PC-9 (cell line): ENCODE results near the gene SEL1L3. TPM values are rescaled to one million over a fixed set of nuclear protein-coding genes. Genes with fewer than 3 reads are reported as not detected.

Experiments used
- BruUV-seq: library from RNA; stranded (reverse); fragments of 400-500 nt; replicated peaks from 2 replicates; lab custom pipeline; 2021; lab: Mats Ljungman, UMichigan
- CTCF ChIA-PET: fragments of 300-600 bp; sonication (Branson Sonifier 250); formaldehyde crosslinking; loops from one replicate; lab custom pipeline; 2022; ENCODE audit warnings: antibody characterized with exemption; lab: Charles Lee
- POLR2A ChIA-PET: fragments of 300-600 bp; sonication (Branson Sonifier 250); formaldehyde crosslinking; loops from one replicate; lab custom pipeline; 2022; ENCODE audit warnings: antibody characterized with exemption; ENCODE audit not compliant: unreplicated experiment; lab: Charles Lee
- DNase-seq, 2 experiments: peaks; one replicate each; pipeline versions ENCODE4 v3.0.0 to v3.0.0-alpha.2; 2015 to 2022; ENCODE audit warnings: mixed read lengths in 1 of 2
- H2AFZ ChIP-seq: fragments of 200-600 bp; sonication (generic); 2 replicates; pipeline ENCODE4 v1.8.1; 2017; ENCODE audit warnings: antibody characterized with exemption
- H3F3A ChIP-seq: fragments of 200-600 bp; sonication (generic); 2 replicates; pipeline ENCODE4 v1.8.1; 2017; ENCODE audit warnings: antibody characterized with exemption, mild to moderate bottlenecking, low read depth; ENCODE audit not compliant: insufficient read depth
- H3K27ac ChIP-seq: fragments of 200-600 bp; sonication (generic); 2 replicates; pipeline ENCODE4 v1.6.1; 2016; ENCODE audit warnings: mixed run types
- H3K27me3 ChIP-seq: fragments of 200-600 bp; sonication (generic); 2 replicates; pipeline ENCODE4 v1.6.1; 2016; ENCODE audit warnings: low read depth, mixed run types; ENCODE audit not compliant: insufficient read depth
- H3K36me3 ChIP-seq: fragments of 200-600 bp; sonication (generic); 2 replicates; pipeline ENCODE4 v1.6.1; 2016; ENCODE audit warnings: low read depth, mixed run types
- H3K4me1 ChIP-seq: fragments of 200-600 bp; sonication (generic); replicated peaks from 2 replicates; pipeline ENCODE4 v1.6.1; 2016; ENCODE audit warnings: mixed run types; ENCODE audit not compliant: insufficient read depth
- H3K4me2 ChIP-seq: fragments of 200-600 bp; sonication (generic); 2 replicates; pipeline ENCODE4 v1.6.1; 2017; ENCODE audit warnings: mixed run types
- H3K4me3 ChIP-seq: fragments of 200-600 bp; sonication (generic); 2 replicates; pipeline ENCODE4 v1.6.1; 2016; ENCODE audit warnings: mixed run types
- H3K79me2 ChIP-seq: fragments of 200-600 bp; sonication (generic); 2 replicates; pipeline ENCODE4 v1.6.1; 2017; ENCODE audit warnings: low read depth, mixed run types
- H3K9me2 ChIP-seq: fragments of 200-600 bp; sonication (generic); 2 replicates; pipeline ENCODE4 v1.8.1; 2017; ENCODE audit warnings: mild to moderate bottlenecking; ENCODE audit not compliant: insufficient read depth
- H3K9me3 ChIP-seq: fragments of 200-600 bp; sonication (generic); 2 replicates; pipeline ENCODE4 v1.8.1; 2016; ENCODE audit warnings: low read depth; ENCODE audit not compliant: insufficient read depth
- H4K20me1 ChIP-seq: fragments of 200-600 bp; sonication (generic); 2 replicates; pipeline ENCODE4 v1.8.1; 2017; ENCODE audit not compliant: insufficient read depth
- CTCF ChIP-seq: fragments of 200-600 bp; sonication (generic); conservative IDR thresholded peaks from 2 replicates; pipeline ENCODE4 v1.6.1; 2017; ENCODE audit warnings: mixed run types, antibody characterized with exemption, mild to moderate bottlenecking, moderate library complexity
- EZH2 ChIP-seq: fragments of 200-600 bp; sonication (generic); IDR thresholded peaks from 2 replicates; pipeline ENCODE4 v1.8.0; 2017; ENCODE audit warnings: antibody characterized with exemption, low read depth
- intact Hi-C: fragments of 100-400 bp; cut with micrococcal nuclease; formaldehyde crosslinking; loops from one replicate; pipeline ENCODE4 v1.10.0; 2022; ENCODE audit not compliant: unreplicated experiment
- total RNA-seq: library from RNA; stranded (reverse); gene quantifications from 2 replicates; pipeline ENCODE4 v1.2.3, GENCODE V29; 2021

The SEL1L3 gene
- total RNA-seq, 1 experiment from 2014 or later, result 79.2 TPM

GRCh38 chr4:25844961-25845712, 17.7 kb downstream of the SEL1L3 start:
- no TSS peak for BruUV-seq
- intact Hi-C loops, result no loop called here

GRCh38 chr4:25843340-25844097, 19.3 kb downstream of the SEL1L3 start:
- H3K9me2 ChIP-seq, result no peaks in the 10 kb centered on the region
- no peaks in the 10 kb centered on the region for H3K27me3 ChIP-seq
- no peaks in the 10 kb centered on the region for H3K79me2 ChIP-seq
- H3K4me1 ChIP-seq, result no peaks in the 10 kb centered on the region
- intact Hi-C loops, result no loop called here
- DNase-seq, result no peak
- H3F3A ChIP-seq, result no peaks in the 10 kb centered on the region
- no peak overlapping the region for H3K27ac ChIP-seq
- no peaks in the 10 kb centered on the region; the same call in 1 of the 2 replicates for H4K20me1 ChIP-seq
- TF ChIP-seq CTCF (no peak), EZH2 (no peak)
- no peak overlapping the region for H3K4me3 ChIP-seq
- ChIA-PET POLR2A (interaction anchor here (0.6 kb wide), 1 partner anchor 337 kb away, joined by 3 read pairs; no protein-coding TSS in a partner anchor), CTCF (no interaction called here)
- H3K36me3 ChIP-seq, result no peaks in the 10 kb centered on the region; the same call in 1 of the 2 replicates
- H2AFZ ChIP-seq, result no peak overlapping the region
- no peaks in the 10 kb centered on the region for H3K9me3 ChIP-seq
- BruUV-seq, result no TSS peak
- no peak overlapping the region for H3K4me2 ChIP-seq

More at GRCh38 chr4:25844961-25845712, 17.7 kb downstream of the SEL1L3 start:
- ChIA-PET CTCF (no interaction called here), POLR2A (no interaction called here)
- no peaks in the 10 kb centered on the region for H3F3A ChIP-seq
- H3K4me3 ChIP-seq, result no peak overlapping the region
- no peaks in the 10 kb centered on the region for H3K4me1 ChIP-seq
- H4K20me1 ChIP-seq, result no peaks in the 10 kb centered on the region; the same call in 1 of the 2 replicates
- H3K4me2 ChIP-seq, result no peak overlapping the region
- H3K79me2 ChIP-seq, result 0 out of 2 replicates have a peak, but pooled peaks cover 2% of the 10 kb centered on the region
- no peaks in the 10 kb centered on the region; the same call in 1 of the 2 replicates for H3K36me3 ChIP-seq
- no peak for DNase-seq
- H3K27ac ChIP-seq, result no peak overlapping the region
- H3K9me2 ChIP-seq, result no peaks in the 10 kb centered on the region
- H3K9me3 ChIP-seq, result no peaks in the 10 kb centered on the region
- no peak overlapping the region for H2AFZ ChIP-seq
- TF ChIP-seq CTCF (no peak), EZH2 (no peak)
- H3K27me3 ChIP-seq, result no peaks in the 10 kb centered on the region

- H3K4me3 ChIP-seq, result no peak overlapping the region
- no peaks in the 10 kb centered on the region for H3K79me2 ChIP-seq
- ChIA-PET CTCF (no interaction called here), POLR2A (no interaction called here)
- H3K27me3 ChIP-seq, result no peaks in the 10 kb centered on the region
- H3K9me2 ChIP-seq, result no peaks in the 10 kb centered on the region
- no peak overlapping the region for H2AFZ ChIP-seq
- no TSS peak for BruUV-seq
- no peaks in the 10 kb centered on the region; the same call in 1 of the 2 replicates for H3K36me3 ChIP-seq
- H3K4me1 ChIP-seq, result no peaks in the 10 kb centered on the region
- no peak overlapping the region for H3K4me2 ChIP-seq
- no peaks in the 10 kb centered on the region for H3F3A ChIP-seq
- intact Hi-C loops, result no loop called here
- TF ChIP-seq EZH2 (no peak), CTCF (no peak)
- H3K27ac ChIP-seq, result no peak overlapping the region
- no peak for DNase-seq
- H4K20me1 ChIP-seq, result no peaks in the 10 kb centered on the region; the same call in 1 of the 2 replicates
- H3K9me3 ChIP-seq, result no peaks in the 10 kb centered on the region
Observed at GRCh38 chr4:25842229-25842845, 20.5 kb downstream of the SEL1L3 start.
